ENCODE results near the gene TNRC6A.

The TNRC6A gene

DNA sequence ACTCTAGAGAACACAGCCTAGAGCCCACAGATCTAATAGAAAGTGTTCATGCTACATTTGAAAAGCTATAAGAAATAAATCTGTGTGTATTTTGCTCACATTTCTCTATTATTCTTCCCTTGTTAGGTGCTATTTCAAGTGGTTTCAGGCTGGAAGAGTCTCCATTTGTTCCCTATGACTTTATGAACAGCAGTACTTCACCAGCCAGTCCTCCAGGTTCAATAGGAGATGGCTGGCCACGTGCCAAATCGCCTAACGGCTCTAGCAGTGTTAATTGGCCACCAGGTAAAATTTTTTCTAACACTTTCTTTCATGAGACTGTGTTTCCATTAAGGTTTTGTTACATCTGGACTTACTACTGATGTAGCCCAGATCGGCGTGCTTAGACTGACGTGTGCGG, 85.6 kb downstream of the TNRC6A start:
- DNase-seq (ENCODE audit: low spot score) (no peak), ATAC-seq (ENCODE audit: low read depth) (no peak)
- Histone ChIP-seq H3K27me3 (ENCODE audit: insufficient read depth, poor library complexity, severe bottlenecking) (no peaks in the 10 kb centered on the region), H3K4me1 (ENCODE audit: insufficient read depth, poor library complexity, severe bottlenecking) (no peaks in the 10 kb centered on the region), H3K36me3 (ENCODE audit: low read depth) (peaks cover 94% of the 10 kb centered on the region), H3K9me3 (ENCODE audit: severe bottlenecking) (no peaks in the 10 kb centered on the region), H3K4me3 (ENCODE audit: severe bottlenecking) (no peak overlapping the region), H3K27ac (ENCODE audit: poor library complexity, severe bottlenecking) (no peak overlapping the region)
- TF ChIP-seq, protein P1, sequence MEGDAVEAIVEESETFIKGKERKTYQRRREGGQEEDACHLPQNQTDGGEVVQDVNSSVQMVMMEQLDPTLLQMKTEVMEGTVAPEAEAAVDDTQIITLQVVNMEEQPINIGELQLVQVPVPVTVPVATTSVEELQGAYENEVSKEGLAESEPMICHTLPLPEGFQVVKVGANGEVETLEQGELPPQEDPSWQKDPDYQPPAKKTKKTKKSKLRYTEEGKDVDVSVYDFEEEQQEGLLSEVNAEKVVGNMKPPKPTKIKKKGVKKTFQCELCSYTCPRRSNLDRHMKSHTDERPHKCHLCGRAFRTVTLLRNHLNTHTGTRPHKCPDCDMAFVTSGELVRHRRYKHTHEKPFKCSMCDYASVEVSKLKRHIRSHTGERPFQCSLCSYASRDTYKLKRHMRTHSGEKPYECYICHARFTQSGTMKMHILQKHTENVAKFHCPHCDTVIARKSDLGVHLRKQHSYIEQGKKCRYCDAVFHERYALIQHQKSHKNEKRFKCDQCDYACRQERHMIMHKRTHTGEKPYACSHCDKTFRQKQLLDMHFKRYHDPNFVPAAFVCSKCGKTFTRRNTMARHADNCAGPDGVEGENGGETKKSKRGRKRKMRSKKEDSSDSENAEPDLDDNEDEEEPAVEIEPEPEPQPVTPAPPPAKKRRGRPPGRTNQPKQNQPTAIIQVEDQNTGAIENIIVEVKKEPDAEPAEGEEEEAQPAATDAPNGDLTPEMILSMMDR (IDR thresholded peaks at IDR 0.05; ENCODE audit: poor library complexity, severe bottlenecking), result no peak

DNA sequence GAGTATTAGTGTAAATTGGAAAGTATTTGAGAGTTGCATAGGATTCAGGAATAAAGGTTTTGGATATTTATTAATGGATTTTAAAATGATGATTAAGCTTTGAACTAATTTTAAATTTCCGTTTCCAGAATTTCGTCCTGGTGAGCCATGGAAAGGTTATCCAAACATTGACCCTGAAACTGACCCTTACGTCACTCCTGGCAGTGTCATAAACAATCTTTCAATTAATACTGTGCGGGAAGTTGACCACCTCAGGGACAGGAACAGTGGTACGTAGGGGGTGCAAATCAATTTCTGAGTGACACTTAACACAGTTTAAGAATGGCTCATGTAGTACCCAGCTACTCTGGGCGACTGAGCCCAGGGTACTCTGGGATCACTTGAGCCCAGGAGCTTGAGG, 87.2 kb downstream of the TNRC6A start:
- no peak overlapping the region for H3K4me3 ChIP-seq (ENCODE audit: severe bottlenecking)
- no peaks in the 10 kb centered on the region for H3K27me3 ChIP-seq (ENCODE audit: insufficient read depth, poor library complexity, severe bottlenecking)
- H3K4me1 ChIP-seq (ENCODE audit: insufficient read depth, poor library complexity, severe bottlenecking), result no peaks in the 10 kb centered on the region
- no peak for ATAC-seq (ENCODE audit: low read depth)
- TF ChIP-seq, protein P1 (IDR thresholded peaks at IDR 0.05; ENCODE audit: poor library complexity, severe bottlenecking), result no peak
- peaks cover 94% of the 10 kb centered on the region for H3K36me3 ChIP-seq (ENCODE audit: low read depth)
- H3K27ac ChIP-seq (ENCODE audit: poor library complexity, severe bottlenecking), result no peak overlapping the region
- no peak for DNase-seq (ENCODE audit: low spot score)
- no peaks in the 10 kb centered on the region for H3K9me3 ChIP-seq (ENCODE audit: severe bottlenecking)

DNA sequence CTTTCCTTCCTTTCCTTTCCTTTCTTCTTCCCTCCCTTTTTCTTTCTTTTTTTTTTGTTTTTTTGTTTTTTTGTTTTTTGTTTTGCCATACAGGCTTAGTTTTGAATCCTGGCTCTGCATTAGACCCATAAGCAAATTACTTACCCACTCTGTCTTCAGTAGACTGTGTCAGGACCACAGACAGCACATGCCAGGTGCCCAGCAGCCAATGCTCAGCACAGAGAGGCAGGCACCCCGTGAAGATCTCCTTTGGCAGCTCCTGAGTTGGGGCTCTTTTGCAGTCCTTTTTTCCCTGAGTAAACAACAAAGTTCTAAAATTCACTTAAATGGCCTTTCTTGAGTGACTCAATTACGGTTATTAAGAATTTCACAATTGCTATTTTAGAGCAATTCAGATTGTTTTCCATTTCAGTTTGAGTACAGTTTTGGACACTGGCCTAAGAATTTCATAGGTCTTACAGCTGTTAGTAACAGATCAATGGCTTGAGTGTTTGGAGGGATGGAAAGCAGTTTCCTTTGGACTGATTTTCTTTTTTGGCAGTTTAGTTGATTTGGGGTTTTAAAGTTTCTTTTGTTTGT, 90.1 kb downstream of the TNRC6A start:
- H3K4me1 ChIP-seq (ENCODE audit: insufficient read depth, poor library complexity, severe bottlenecking), result no peaks in the 10 kb centered on the region
- TF ChIP-seq, protein P1 (IDR thresholded peaks at IDR 0.05; ENCODE audit: poor library complexity, severe bottlenecking), result no peak
- no peaks in the 10 kb centered on the region for H3K27me3 ChIP-seq (ENCODE audit: insufficient read depth, poor library complexity, severe bottlenecking)
- ATAC-seq (ENCODE audit: low read depth) (no peak), DNase-seq (ENCODE audit: low spot score) (no peak)
- H3K36me3 ChIP-seq (ENCODE audit: low read depth), result peaks cover 88% of the 10 kb centered on the region
- H3K4me3 ChIP-seq (ENCODE audit: severe bottlenecking), result no peak overlapping the region
- no peaks in the 10 kb centered on the region for H3K9me3 ChIP-seq (ENCODE audit: severe bottlenecking)
- H3K27ac ChIP-seq (ENCODE audit: poor library complexity, severe bottlenecking), result no peak overlapping the region

DNA sequence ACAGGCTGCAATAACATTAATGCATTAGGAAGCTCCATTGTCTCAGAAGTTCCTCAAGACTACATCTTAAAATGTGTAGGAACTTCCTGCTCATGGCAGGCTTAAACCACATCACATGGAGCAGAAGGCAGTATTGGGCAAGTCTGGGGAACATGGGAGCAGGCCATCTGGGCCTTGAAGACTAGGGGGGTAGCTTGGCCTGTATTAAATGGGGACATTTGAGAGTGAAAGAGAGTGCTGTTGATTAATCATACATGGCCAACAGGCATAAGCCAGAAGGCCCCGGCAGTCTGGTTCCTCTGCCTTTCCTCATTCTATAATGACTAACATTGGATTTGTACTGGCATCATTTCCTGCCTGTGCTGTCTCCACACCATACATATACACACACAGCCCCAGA, 91.1 kb downstream of the TNRC6A start:
- Histone ChIP-seq H3K27ac (ENCODE audit: poor library complexity, severe bottlenecking) (no peak overlapping the region), H3K4me1 (ENCODE audit: insufficient read depth, poor library complexity, severe bottlenecking) (no peaks in the 10 kb centered on the region), H3K27me3 (ENCODE audit: insufficient read depth, poor library complexity, severe bottlenecking) (no peaks in the 10 kb centered on the region), H3K9me3 (ENCODE audit: severe bottlenecking) (no peaks in the 10 kb centered on the region), H3K36me3 (ENCODE audit: low read depth) (peaks cover 83% of the 10 kb centered on the region), H3K4me3 (ENCODE audit: severe bottlenecking) (no peak overlapping the region)
- no peak for DNase-seq (ENCODE audit: low spot score)
- no peak for ATAC-seq (ENCODE audit: low read depth)
- TF ChIP-seq, protein P1 (IDR thresholded peaks at IDR 0.05; ENCODE audit: poor library complexity, severe bottlenecking), result no peak

DNA sequence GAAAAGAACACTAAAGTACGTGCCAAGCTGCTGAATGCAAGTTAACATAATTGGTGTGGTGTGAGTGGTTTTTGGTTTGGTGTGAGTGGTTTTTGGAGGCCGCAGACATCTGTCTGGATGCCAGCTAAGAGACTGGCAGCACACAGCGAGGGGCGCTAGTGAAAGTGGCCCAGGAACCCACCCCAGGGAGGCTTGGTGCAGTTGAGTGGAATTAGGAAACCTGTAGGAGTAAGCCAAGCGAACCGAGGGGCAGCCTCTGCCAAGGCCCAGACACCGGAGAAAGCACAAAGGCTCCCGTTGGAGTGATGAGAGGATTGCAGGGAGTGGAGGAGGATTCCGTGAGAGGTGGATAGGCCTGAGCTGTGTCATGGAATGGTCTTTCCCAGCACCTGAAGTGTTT, 91.7 kb downstream of the TNRC6A start:
- H3K4me1 ChIP-seq (ENCODE audit: insufficient read depth, poor library complexity, severe bottlenecking), result no peaks in the 10 kb centered on the region
- DNase-seq (ENCODE audit: low spot score), result no peak
- TF ChIP-seq, protein P1 (IDR thresholded peaks at IDR 0.05; ENCODE audit: poor library complexity, severe bottlenecking), result no peak
- no peaks in the 10 kb centered on the region for H3K27me3 ChIP-seq (ENCODE audit: insufficient read depth, poor library complexity, severe bottlenecking)
- H3K27ac ChIP-seq (ENCODE audit: poor library complexity, severe bottlenecking), result no peak overlapping the region
- no peak for ATAC-seq (ENCODE audit: low read depth)
- no peak overlapping the region for H3K4me3 ChIP-seq (ENCODE audit: severe bottlenecking)
- no peaks in the 10 kb centered on the region for H3K9me3 ChIP-seq (ENCODE audit: severe bottlenecking)
- H3K36me3 ChIP-seq (ENCODE audit: low read depth), result peaks cover 79% of the 10 kb centered on the region
